GM12874 (cell line): ENCODE measurements around the gene BYSL.

Experiments
- CTCF ChIP-seq: IDR thresholded peaks from 2 replicates; pipeline ENCODE4 v1.5.1; 2011; ENCODE audit warnings: low read depth, mild to moderate bottlenecking, control low read depth, low read length, moderate library complexity; ENCODE audit not compliant: insufficient read depth

Gene BYSL

GRCh38 chr6:41920921-41921711, at the start of gene BYSL, which contains the start of gene MED20:
TSS of gene BYSL (plus strand) at chr6:41921499. CDS start at chr6:41921563, 64 bp downstream.
TSS of gene MED20 (minus strand) at chr6:41921139. CDS start at chr6:41921018, 121 bp downstream.
- peak; percentile 97 for TF ChIP-seq CTCF

- no peak for TF ChIP-seq CTCF
Measured at GRCh38 chr6:41871691-41872090, 49.6 kb upstream of the BYSL start.

- no peak for TF ChIP-seq CTCF
Measured at GRCh38 chr6:41872147-41872546, 49.2 kb upstream of the BYSL start.

GRCh38 chr6:41874741-41875140, 46.6 kb upstream of the BYSL start:
- no peak for TF ChIP-seq CTCF

- no peak for TF ChIP-seq CTCF
Measured at GRCh38 chr6:41877051-41877680, 44.1 kb upstream of the BYSL start.

GRCh38 chr6:41878246-41878645, 43.1 kb upstream of the BYSL start:
- TF ChIP-seq CTCF = no peak

- TF ChIP-seq CTCF = no peak
Measured at GRCh38 chr6:41878961-41879405, 42.3 kb upstream of the BYSL start.
